Skeletal muscle satellite cell (primary cell): ENCODE data around the gene NLRP9.

Experiments used
- H3K27me3 ChIP-seq: 2 replicates; pipeline ENCODE4 v1.7.0; 2013; ENCODE audit warnings: low read length; ENCODE audit not compliant: control insufficient read depth, insufficient read depth
- H3K36me3 ChIP-seq: 2 replicates; pipeline ENCODE4 v1.7.0; 2013; ENCODE audit warnings: mild to moderate bottlenecking, control low read depth, low read length; ENCODE audit not compliant: insufficient read depth
- H3K4me1 ChIP-seq: 2 replicates; pipeline ENCODE4 v1.7.0; 2013; ENCODE audit warnings: low read length; ENCODE audit not compliant: control insufficient read depth, insufficient read depth
- H3K4me2 ChIP-seq: 2 replicates; pipeline ENCODE4 v1.7.0; 2013; ENCODE audit warnings: mild to moderate bottlenecking, low read length
- H3K4me3 ChIP-seq: 2 replicates; pipeline ENCODE4 v1.7.0; 2013; ENCODE audit warnings: low read length
- H3K9ac ChIP-seq: 2 replicates; pipeline ENCODE4 v1.7.0; 2013; ENCODE audit warnings: mild to moderate bottlenecking, low read depth, low read length, moderate library complexity
- H3K9me3 ChIP-seq: replicated peaks from 2 replicates; pipeline ENCODE4 v1.7.0; 2013; ENCODE audit warnings: mild to moderate bottlenecking, control low read depth, low read length

Gene NLRP9

GRCh38 chr19:55667958-55668357 is 70.2 kb downstream of the NLRP9 start:
- no peak overlapping the region for H3K4me2 ChIP-seq
- no peaks in the 10 kb centered on the region for H3K9me3 ChIP-seq
- no peak overlapping the region for H3K4me3 ChIP-seq
- no peaks in the 10 kb centered on the region for H3K27me3 ChIP-seq
- H3K9ac ChIP-seq = no peak overlapping the region
- H3K4me1 ChIP-seq = peaks cover 7% of the 10 kb centered on the region
- H3K36me3 ChIP-seq = peaks cover 67% of the 10 kb centered on the region

GRCh38 chr19:55667511-55667910 is 70.7 kb downstream of the NLRP9 start:
- Histone ChIP-seq H3K9ac (no peak overlapping the region), H3K4me3 (no peak overlapping the region), H3K9me3 (no peaks in the 10 kb centered on the region)

GRCh38 chr19:55667006-55667381 is 71.2 kb downstream of the NLRP9 start:
- no peaks in the 10 kb centered on the region for H3K27me3 ChIP-seq
- H3K4me3 ChIP-seq = no peak overlapping the region
- peaks cover 70% of the 10 kb centered on the region for H3K36me3 ChIP-seq
- no peaks in the 10 kb centered on the region for H3K9me3 ChIP-seq
- H3K9ac ChIP-seq = no peak overlapping the region
- H3K4me1 ChIP-seq = peaks cover 3% of the 10 kb centered on the region
- no peak overlapping the region for H3K4me2 ChIP-seq

More at GRCh38 chr19:55667511-55667910, 70.7 kb downstream of the NLRP9 start:
- Histone ChIP-seq H3K4me1 (peaks cover 7% of the 10 kb centered on the region), H3K36me3 (peaks cover 72% of the 10 kb centered on the region), H3K4me2 (no peak overlapping the region), H3K27me3 (no peaks in the 10 kb centered on the region)

- H3K4me2 ChIP-seq = no peak overlapping the region
- H3K27me3 ChIP-seq = no peaks in the 10 kb centered on the region
- no peak overlapping the region for H3K9ac ChIP-seq
- peaks cover 2% of the 10 kb centered on the region for H3K4me1 ChIP-seq
- H3K36me3 ChIP-seq = peaks cover 75% of the 10 kb centered on the region
- H3K9me3 ChIP-seq = no peaks in the 10 kb centered on the region
- H3K4me3 ChIP-seq = no peak overlapping the region
Measured at GRCh38 chr19:55666343-55667005, 71.7 kb downstream of the NLRP9 start.

- Histone ChIP-seq H3K9me3 (no peaks in the 10 kb centered on the region), H3K36me3 (peaks cover 73% of the 10 kb centered on the region), H3K4me3 (no peak overlapping the region), H3K27me3 (no peaks in the 10 kb centered on the region), H3K4me1 (peaks cover under 1% of the 10 kb centered on the region), H3K9ac (no peak overlapping the region), H3K4me2 (no peak overlapping the region)
Measured at GRCh38 chr19:55663846-55664536, 74.2 kb downstream of the NLRP9 start.

- Histone ChIP-seq H3K4me1 (peaks cover 21% of the 10 kb centered on the region), H3K4me3 (no peak overlapping the region), H3K4me2 (no peak overlapping the region), H3K9ac (no peak overlapping the region), H3K27me3 (no peaks in the 10 kb centered on the region), H3K9me3 (no peaks in the 10 kb centered on the region), H3K36me3 (peaks cover 58% of the 10 kb centered on the region)
Measured at GRCh38 chr19:55661826-55662225, 76.4 kb downstream of the NLRP9 start.

- no peaks in the 10 kb centered on the region for H3K27me3 ChIP-seq
- H3K9ac ChIP-seq = no peak overlapping the region
- H3K9me3 ChIP-seq = no peaks in the 10 kb centered on the region
- peaks cover 50% of the 10 kb centered on the region for H3K36me3 ChIP-seq
- H3K4me3 ChIP-seq = no peak overlapping the region
- H3K4me2 ChIP-seq = no peak overlapping the region
- H3K4me1 ChIP-seq = peaks cover 28% of the 10 kb centered on the region
Measured at GRCh38 chr19:55660991-55661390, 77.2 kb downstream of the NLRP9 start.

- H3K4me3 ChIP-seq = no peak overlapping the region
Measured at GRCh38 chr19:55660404-55660803, 77.8 kb downstream of the NLRP9 start.

GRCh38 chr19:55659822-55660221 is 78.4 kb downstream of the NLRP9 start:
- H3K4me3 ChIP-seq = no peak overlapping the region
- no peaks in the 10 kb centered on the region for H3K27me3 ChIP-seq
- no peaks in the 10 kb centered on the region for H3K9me3 ChIP-seq
- peaks cover 50% of the 10 kb centered on the region for H3K36me3 ChIP-seq
- H3K4me1 ChIP-seq = peaks cover 28% of the 10 kb centered on the region
- no peak overlapping the region for H3K9ac ChIP-seq
- no peak overlapping the region for H3K4me2 ChIP-seq

More at GRCh38 chr19:55660404-55660803, 77.8 kb downstream of the NLRP9 start:
- H3K4me1 ChIP-seq = peaks cover 28% of the 10 kb centered on the region
- H3K4me2 ChIP-seq = no peak overlapping the region
- H3K9ac ChIP-seq = no peak overlapping the region
- no peaks in the 10 kb centered on the region for H3K9me3 ChIP-seq
- H3K36me3 ChIP-seq = peaks cover 50% of the 10 kb centered on the region
- H3K27me3 ChIP-seq = no peaks in the 10 kb centered on the region

GRCh38 chr19:55658846-55659459 is 79.2 kb downstream of the NLRP9 start:
- Histone ChIP-seq H3K9ac (no peak overlapping the region), H3K4me3 (no peak overlapping the region), H3K36me3 (peaks cover 44% of the 10 kb centered on the region), H3K9me3 (no peaks in the 10 kb centered on the region), H3K4me2 (peak overlapping the region; percentile 90), H3K27me3 (no peaks in the 10 kb centered on the region), H3K4me1 (peaks cover 28% of the 10 kb centered on the region)
